ENCODE measurements around the gene SMAD3.
A peak's percentile ranks its signal among the peaks of the same experiment; 100 is the strongest.
"Not testable (repeated sequence)": the region's sequence is repeated elsewhere in the genome, so short reads cannot be mapped to it uniquely, and the experiment has no call there.

The SMAD3 gene

GRCh38 chr15:67109141-67110034 is 44.0 kb downstream of the SMAD3 start:
- DNase-seq, result peak in 19 of 51 donors; percentile 8 to 70 (median 21)

GRCh38 chr15:67110361-67110781 is 45.0 kb downstream of the SMAD3 start:
- DNase-seq, result no peak

- DNase-seq, result no peak
Observed at GRCh38 chr15:67110958-67111864, 45.8 kb downstream of the SMAD3 start.

- no peak for DNase-seq
Observed at GRCh38 chr15:67114046-67114445, 48.6 kb downstream of the SMAD3 start.

GRCh38 chr15:67114846-67115585 is 49.6 kb downstream of the SMAD3 start:
- DNase-seq, result no peak

DNA sequence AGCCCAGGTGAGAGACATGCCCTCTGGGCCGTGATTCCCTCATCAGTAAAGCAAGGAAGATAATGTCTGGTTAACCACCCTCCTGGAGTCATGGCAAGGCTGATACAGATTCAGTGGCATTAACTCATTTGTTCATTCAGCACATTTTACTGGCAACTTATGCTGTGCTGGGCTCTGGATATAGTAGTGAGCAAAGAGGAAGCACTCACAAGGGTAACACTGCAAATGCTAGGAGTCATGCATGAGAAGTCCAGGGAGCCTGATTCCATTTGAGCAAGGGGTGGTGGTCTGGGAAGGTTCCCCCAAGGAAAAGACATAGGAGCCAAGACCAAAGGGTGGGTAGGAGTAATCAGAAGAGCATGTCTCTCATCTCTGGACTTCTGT is 50.2 kb downstream of the SMAD3 start:
- no peak for DNase-seq

GRCh38 chr15:67116742-67117141 is 51.3 kb downstream of the SMAD3 start:
- no peak for DNase-seq

DNA sequence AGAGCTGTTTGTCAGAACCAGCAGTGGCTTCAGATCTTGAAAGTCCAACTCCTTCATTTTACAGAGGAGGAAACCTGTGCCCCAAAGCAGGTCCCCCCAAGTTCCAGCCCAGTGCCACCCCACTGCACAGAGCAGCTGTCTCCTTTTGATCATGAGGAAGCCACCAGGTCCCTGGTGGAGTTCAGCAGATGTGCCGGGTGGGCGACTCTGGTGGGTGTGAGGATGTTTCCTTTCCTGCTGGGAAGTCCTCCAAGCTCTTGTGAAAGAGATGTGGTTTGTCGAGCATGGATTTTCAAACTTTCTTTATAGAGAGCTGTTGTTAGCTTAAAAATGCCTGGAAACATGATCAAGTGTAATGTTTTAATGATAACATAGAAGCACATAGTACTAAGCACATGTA is 52.0 kb downstream of the SMAD3 start:
- DNase-seq, result no peak

- DNase-seq, result no peak
Observed at GRCh38 chr15:67118808-67119207, 53.4 kb downstream of the SMAD3 start.

DNA sequence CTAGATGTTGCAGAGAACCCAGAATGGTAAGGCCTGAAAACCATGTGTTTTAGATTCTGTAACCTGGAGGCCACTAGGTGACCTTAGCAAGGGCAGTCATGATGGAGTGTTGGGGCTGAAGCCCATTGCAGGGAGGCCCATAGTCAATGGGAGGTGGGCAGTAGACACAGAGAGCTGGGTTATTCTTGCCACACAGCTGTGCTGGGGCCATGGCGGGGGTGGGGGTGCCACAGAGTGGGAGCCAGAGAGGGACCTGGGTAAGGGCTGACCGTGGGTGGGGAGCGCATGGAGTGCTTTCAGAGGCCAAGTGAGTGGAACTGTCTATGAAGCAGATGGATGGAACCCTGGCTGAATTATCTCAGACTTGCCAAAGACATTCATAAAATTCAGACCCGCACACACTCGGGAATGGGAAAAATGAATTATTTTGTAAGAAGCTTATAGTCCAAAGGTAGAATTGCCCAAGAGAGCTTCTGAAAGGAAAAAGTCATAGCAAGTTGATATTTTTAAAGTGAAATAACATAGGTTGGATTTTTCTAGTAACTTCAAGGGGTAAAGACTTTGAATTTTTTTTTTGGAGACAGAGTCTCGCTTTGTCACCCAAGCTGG is 53.9 kb downstream of the SMAD3 start:
- DNase-seq, result no peak

DNA sequence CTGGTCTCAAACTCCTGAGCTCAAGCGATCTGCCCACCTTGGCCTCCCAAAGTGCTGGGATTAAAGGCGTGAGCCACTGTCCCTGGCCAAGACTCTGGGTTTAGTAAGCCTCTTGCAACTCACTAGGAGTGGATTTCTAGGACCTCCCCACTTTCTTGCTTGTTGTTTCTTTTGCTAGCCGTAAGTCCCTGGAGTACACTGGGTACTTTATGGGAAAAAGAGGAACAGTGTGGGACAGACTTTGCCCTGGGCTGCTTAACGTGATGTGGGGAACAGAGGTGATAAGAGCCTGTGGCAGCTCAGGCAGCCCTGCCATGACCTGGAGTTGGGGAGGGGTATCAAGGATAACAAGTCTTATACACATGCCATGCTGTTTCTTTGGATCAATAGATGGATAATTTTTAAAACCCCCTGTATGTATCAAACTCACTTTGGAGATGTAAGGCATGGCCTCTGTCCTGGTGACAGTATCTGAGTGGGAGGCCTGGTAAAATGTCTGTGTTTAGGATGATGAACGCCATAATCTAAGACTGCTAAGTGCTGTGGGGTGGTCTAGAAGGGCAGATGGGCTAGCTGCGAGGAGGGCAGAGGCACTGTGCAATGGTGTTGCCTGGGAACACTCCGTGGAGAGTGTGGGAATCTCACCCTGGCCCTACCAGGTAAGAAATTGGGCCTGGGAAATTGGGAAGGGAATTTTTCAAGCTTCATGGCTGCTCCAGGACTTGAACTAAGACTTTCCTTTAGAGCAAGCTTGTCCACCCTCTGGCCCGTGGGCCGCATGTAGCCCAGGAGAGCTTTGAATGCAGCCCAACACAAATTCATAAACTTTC is 54.8 kb downstream of the SMAD3 start:
- DNase-seq, result no peak

DNA sequence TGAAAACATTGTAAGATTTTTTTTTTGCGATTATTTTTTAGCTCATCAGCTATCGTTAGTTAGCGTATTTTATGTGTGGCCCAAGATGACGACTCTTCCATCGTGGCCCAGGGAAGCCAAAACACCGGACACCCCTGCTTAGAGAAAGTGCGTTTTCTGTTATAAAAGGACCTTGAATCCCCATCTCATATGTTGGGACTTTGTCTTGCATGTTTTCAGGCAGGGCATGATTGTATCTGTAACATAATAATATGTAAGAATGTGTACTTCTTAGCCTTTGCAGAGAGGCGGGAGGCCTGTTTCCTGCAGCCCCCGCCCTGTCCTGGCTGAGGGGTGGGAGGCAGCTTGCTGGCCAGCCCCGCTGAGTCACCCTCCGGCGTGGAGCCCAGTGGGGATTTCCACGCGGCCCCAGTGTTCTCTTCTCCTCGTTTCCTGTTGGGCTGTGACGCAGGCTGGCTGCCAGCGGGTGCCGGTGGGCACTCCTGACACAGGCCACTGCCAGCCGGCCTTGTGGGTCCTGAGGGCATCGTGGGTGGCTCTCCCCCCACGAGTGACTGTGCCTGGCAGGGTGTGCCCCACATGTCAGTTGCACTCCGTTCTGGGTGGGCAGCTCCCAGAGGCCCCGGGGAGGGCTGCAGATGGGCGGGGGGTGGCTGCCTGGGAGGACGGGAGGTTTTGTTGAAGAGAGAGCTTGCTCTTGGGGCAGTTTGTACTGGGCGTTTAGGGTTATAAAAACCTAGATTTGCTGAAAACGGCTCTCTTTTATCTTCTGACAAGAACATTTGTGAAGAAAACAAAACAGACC is 55.6 kb downstream of the SMAD3 start:
- DNase-seq, result peak in 43 of 51 donors; percentile 10 to 87 (median 52)

GRCh38 chr15:67121644-67122605 is 56.5 kb downstream of the SMAD3 start:
- DNase-seq, result no peak

- not testable (repeated sequence) for DNase-seq
Observed at GRCh38 chr15:67122816-67123215, 57.4 kb downstream of the SMAD3 start.

GRCh38 chr15:67123291-67123690 is 57.9 kb downstream of the SMAD3 start:
- not testable (repeated sequence) for DNase-seq

GRCh38 chr15:67124111-67124510 is 58.7 kb downstream of the SMAD3 start:
- no peak for DNase-seq

DNA sequence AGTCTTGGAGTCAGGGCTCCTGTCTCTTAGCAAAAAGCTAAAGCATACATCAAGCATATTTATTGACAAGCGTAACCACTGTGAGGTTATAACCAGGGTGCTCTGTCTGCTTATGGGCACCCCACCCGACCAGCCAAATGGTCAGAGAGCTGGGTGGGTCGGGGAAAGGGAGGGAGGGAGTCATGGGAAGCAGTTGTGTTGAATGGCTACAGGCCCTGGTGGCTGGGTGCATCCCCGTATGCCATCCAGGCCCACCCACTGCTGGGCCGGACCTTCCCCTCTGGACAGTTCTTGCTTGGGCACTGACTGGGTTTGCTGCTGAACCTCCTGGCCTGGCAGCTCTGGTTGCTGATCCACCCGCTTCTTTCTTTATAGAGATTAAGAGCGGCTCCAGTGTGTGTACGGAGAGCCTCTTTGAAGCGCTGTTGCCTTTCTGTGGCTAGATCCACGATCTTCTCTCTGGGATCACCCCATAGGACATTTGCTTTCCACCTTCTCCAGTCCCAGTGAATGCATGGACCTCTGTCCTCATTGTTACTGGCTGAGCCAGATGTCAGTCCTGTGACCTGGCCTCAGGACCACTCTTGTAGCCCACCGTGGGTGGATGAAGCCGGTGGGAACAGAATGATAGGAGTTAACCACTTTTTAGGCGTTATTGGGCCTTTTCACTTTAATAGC is 59.6 kb downstream of the SMAD3 start:
- no peak for DNase-seq

All from hypothalamus (tissue), 51 donors.